Ammon's horn (tissue), 1 donor: ENCODE results near the gene VANGL1.

ENCODE experiments used
- DNase-seq: peaks from one replicate; pipeline ENCODE4 v3.0.0-alpha.2; 2016; ENCODE audit warnings: low spot score

VANGL1 gene

GRCh38 chr1:115705085-115705951, 63.5 kb downstream of the VANGL1 start:
- DNase-seq = no peak

- DNase-seq = no peak
These were observed 64.2 kb downstream of the VANGL1 start for GRCh38 chr1:115705963-115706362.

GRCh38 chr1:115706587-115707425, 65.0 kb downstream of the VANGL1 start:
- DNase-seq = peak; percentile 9

- DNase-seq = no peak
These were observed 69.3 kb downstream of the VANGL1 start for GRCh38 chr1:115710859-115711624.

- DNase-seq = no peak
These were observed 71.3 kb downstream of the VANGL1 start for GRCh38 chr1:115712911-115713609.

GRCh38 chr1:115713906-115714305, 72.1 kb downstream of the VANGL1 start:
- DNase-seq = no peak

- no peak for DNase-seq
These were observed 72.9 kb downstream of the VANGL1 start for GRCh38 chr1:115714572-115715141.

- DNase-seq = peak; percentile 19
These were observed 75.8 kb downstream of the VANGL1 start for GRCh38 chr1:115717541-115717940.

GRCh38 chr1:115718011-115718754, 76.4 kb downstream of the VANGL1 start:
- DNase-seq = no peak

GRCh38 chr1:115719285-115719684, 77.5 kb downstream of the VANGL1 start:
- DNase-seq = no peak

GRCh38 chr1:115722221-115722620, 80.5 kb downstream of the VANGL1 start:
- DNase-seq = no peak

- DNase-seq = no peak
These were observed 82.0 kb downstream of the VANGL1 start for GRCh38 chr1:115723756-115724155.

GRCh38 chr1:115725600-115725999, 83.8 kb downstream of the VANGL1 start:
- no peak for DNase-seq

- DNase-seq = no peak
These were observed 84.4 kb downstream of the VANGL1 start for GRCh38 chr1:115726161-115726560.

GRCh38 chr1:115726570-115726969, 84.8 kb downstream of the VANGL1 start:
- DNase-seq = no peak

- DNase-seq = no peak
These were observed 86.0 kb downstream of the VANGL1 start for GRCh38 chr1:115727706-115728249.

GRCh38 chr1:115728341-115728740, 86.6 kb downstream of the VANGL1 start:
- no peak for DNase-seq

- DNase-seq = no peak
These were observed 88.0 kb downstream of the VANGL1 start for GRCh38 chr1:115729756-115730155.

GRCh38 chr1:115732316-115732715, 90.5 kb downstream of the VANGL1 start:
- DNase-seq = no peak

- DNase-seq = no peak
These were observed 99.0 kb downstream of the VANGL1 start for GRCh38 chr1:115740811-115741210.
